Measurements from ENCODE around the gene OTULINL. TPM values are rescaled to one million over a fixed set of nuclear protein-coding genes. Genes with fewer than 3 reads are reported as not detected.

OTULINL gene
- total RNA-seq, 1 experiment from 2014 or later = 12.3 TPM

DNA sequence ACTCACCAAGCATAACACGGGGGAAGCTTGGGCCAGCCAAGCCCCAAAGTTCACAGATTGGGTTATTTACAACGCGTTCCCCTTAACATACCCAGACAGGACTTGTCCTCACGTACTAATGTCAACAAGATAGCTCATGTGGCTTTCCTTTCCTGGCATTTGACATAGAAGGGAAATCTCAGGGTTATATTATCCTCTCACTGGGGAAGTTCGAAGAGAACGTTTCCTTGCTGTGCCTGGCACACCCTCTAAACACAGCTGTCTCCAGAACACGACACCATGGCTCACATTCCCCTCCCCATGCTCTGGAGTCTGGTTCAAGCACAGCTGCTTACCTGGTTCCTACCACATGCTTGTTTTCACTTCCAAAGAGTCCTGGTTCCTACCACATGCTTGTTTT lies 46.8 kb upstream of the OTULINL start (continued):
- TF ChIP-seq, protein P1, sequence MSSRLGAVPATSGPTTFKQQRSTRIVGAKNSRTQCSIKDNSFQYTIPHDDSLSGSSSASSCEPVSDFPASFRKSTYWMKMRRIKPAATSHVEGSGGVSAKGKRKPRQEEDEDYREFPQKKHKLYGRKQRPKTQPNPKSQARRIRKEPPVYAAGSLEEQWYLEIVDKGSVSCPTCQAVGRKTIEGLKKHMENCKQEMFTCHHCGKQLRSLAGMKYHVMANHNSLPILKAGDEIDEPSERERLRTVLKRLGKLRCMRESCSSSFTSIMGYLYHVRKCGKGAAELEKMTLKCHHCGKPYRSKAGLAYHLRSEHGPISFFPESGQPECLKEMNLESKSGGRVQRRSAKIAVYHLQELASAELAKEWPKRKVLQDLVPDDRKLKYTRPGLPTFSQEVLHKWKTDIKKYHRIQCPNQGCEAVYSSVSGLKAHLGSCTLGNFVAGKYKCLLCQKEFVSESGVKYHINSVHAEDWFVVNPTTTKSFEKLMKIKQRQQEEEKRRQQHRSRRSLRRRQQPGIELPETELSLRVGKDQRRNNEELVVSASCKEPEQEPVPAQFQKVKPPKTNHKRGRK (CRISPR knock-in tag; IDR thresholded peaks at IDR 0.05; ENCODE audit: borderline replicate concordance) = no peak
- TF ChIP-seq, protein P2, sequence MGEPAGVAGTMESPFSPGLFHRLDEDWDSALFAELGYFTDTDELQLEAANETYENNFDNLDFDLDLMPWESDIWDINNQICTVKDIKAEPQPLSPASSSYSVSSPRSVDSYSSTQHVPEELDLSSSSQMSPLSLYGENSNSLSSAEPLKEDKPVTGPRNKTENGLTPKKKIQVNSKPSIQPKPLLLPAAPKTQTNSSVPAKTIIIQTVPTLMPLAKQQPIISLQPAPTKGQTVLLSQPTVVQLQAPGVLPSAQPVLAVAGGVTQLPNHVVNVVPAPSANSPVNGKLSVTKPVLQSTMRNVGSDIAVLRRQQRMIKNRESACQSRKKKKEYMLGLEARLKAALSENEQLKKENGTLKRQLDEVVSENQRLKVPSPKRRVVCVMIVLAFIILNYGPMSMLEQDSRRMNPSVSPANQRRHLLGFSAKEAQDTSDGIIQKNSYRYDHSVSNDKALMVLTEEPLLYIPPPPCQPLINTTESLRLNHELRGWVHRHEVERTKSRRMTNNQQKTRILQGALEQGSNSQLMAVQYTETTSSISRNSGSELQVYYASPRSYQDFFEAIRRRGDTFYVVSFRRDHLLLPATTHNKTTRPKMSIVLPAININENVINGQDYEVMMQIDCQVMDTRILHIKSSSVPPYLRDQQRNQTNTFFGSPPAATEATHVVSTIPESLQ (CRISPR knock-in tag; IDR thresholded peaks at IDR 0.05) = no peak
- no peak for TF ChIP-seq ELF4 (CRISPR knock-in tag; IDR thresholded peaks at IDR 0.05; ENCODE audit: low read depth)
- TF ChIP-seq GABPB1 (CRISPR knock-in tag; IDR thresholded peaks at IDR 0.05) = no peak
- no peak for TF ChIP-seq ZNF219 (CRISPR knock-in tag; IDR thresholded peaks at IDR 0.05; ENCODE audit: borderline replicate concordance)
- no peak for TF ChIP-seq ZBTB21 (CRISPR knock-in tag; IDR thresholded peaks at IDR 0.05; ENCODE audit: borderline replicate concordance)
- no peak for TF ChIP-seq FOXK1 (CRISPR knock-in tag; IDR thresholded peaks at IDR 0.05)
- no peak for TF ChIP-seq GTF2I (CRISPR knock-in tag; conservative IDR thresholded peaks at IDR 0.05)
- no peak for TF ChIP-seq ZNF138 (CRISPR knock-in tag; conservative IDR thresholded peaks at IDR 0.05)
- no peak for TF ChIP-seq ZNF396 (CRISPR knock-in tag; IDR thresholded peaks at IDR 0.05; ENCODE audit: borderline replicate concordance)

DNA sequence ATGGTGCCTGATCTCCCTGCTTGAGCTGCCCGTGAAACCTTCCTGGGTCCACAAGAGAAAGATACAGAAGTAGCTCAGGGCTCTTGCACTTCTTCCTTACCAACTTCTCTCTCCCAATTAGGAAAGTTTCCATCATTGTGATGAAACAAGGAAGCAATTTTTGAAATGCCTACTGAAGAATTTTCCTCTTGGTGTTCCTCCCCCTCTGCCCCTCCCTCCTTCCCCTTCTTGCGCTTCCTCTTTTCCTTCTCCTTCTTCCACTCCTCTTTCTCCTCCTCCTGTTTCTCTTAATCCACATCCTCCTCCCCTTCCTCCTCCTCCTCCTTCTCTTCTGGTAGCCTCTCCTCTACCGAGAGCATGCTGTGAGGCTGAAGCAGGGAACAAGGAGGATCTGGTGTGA lies 36.3 kb upstream of the OTULINL start:
- H3K27me3 Mint-ChIP-seq (ENCODE audit: low read depth) = no peaks in the 10 kb centered on the region
- peaks cover 21% of the 10 kb centered on the region for H3K9me3 Mint-ChIP-seq
- CTCF ChIA-PET = interaction anchor here (1.3 kb wide), 1 partner anchor 40 kb away, joined by 3 read pairs; no protein-coding TSS in a partner anchor
- no peak overlapping the region for H3K27ac Mint-ChIP-seq
- no peaks in the 10 kb centered on the region for H3K36me3 Mint-ChIP-seq
- no peaks in the 10 kb centered on the region for H3K4me1 Mint-ChIP-seq
- POLR2A ChIA-PET = no interaction called here
- DNase-seq (ENCODE audit: low spot score) (no peak), ATAC-seq (no peak)
- H3K4me3 Mint-ChIP-seq = no peak overlapping the region
- TF ChIP-seq, protein P3, sequence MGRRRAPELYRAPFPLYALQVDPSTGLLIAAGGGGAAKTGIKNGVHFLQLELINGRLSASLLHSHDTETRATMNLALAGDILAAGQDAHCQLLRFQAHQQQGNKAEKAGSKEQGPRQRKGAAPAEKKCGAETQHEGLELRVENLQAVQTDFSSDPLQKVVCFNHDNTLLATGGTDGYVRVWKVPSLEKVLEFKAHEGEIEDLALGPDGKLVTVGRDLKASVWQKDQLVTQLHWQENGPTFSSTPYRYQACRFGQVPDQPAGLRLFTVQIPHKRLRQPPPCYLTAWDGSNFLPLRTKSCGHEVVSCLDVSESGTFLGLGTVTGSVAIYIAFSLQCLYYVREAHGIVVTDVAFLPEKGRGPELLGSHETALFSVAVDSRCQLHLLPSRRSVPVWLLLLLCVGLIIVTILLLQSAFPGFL (CRISPR knock-in tag; IDR thresholded peaks at IDR 0.05; ENCODE audit: borderline replicate concordance) = no peak
- TF ChIP-seq, protein P2 (CRISPR knock-in tag; IDR thresholded peaks at IDR 0.05) = no peak
- TF ChIP-seq, protein P4, sequence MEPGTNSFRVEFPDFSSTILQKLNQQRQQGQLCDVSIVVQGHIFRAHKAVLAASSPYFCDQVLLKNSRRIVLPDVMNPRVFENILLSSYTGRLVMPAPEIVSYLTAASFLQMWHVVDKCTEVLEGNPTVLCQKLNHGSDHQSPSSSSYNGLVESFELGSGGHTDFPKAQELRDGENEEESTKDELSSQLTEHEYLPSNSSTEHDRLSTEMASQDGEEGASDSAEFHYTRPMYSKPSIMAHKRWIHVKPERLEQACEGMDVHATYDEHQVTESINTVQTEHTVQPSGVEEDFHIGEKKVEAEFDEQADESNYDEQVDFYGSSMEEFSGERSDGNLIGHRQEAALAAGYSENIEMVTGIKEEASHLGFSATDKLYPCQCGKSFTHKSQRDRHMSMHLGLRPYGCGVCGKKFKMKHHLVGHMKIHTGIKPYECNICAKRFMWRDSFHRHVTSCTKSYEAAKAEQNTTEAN (CRISPR knock-in tag; IDR thresholded peaks at IDR 0.05) = no peak
- TF ChIP-seq, protein P5, sequence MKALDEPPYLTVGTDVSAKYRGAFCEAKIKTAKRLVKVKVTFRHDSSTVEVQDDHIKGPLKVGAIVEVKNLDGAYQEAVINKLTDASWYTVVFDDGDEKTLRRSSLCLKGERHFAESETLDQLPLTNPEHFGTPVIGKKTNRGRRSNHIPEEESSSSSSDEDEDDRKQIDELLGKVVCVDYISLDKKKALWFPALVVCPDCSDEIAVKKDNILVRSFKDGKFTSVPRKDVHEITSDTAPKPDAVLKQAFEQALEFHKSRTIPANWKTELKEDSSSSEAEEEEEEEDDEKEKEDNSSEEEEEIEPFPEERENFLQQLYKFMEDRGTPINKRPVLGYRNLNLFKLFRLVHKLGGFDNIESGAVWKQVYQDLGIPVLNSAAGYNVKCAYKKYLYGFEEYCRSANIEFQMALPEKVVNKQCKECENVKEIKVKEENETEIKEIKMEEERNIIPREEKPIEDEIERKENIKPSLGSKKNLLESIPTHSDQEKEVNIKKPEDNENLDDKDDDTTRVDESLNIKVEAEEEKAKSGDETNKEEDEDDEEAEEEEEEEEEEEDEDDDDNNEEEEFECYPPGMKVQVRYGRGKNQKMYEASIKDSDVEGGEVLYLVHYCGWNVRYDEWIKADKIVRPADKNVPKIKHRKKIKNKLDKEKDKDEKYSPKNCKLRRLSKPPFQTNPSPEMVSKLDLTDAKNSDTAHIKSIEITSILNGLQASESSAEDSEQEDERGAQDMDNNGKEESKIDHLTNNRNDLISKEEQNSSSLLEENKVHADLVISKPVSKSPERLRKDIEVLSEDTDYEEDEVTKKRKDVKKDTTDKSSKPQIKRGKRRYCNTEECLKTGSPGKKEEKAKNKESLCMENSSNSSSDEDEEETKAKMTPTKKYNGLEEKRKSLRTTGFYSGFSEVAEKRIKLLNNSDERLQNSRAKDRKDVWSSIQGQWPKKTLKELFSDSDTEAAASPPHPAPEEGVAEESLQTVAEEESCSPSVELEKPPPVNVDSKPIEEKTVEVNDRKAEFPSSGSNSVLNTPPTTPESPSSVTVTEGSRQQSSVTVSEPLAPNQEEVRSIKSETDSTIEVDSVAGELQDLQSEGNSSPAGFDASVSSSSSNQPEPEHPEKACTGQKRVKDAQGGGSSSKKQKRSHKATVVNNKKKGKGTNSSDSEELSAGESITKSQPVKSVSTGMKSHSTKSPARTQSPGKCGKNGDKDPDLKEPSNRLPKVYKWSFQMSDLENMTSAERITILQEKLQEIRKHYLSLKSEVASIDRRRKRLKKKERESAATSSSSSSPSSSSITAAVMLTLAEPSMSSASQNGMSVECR (CRISPR knock-in tag; IDR thresholded peaks at IDR 0.05; ENCODE audit: borderline replicate concordance) = no peak
- TF ChIP-seq NFATC4 (CRISPR knock-in tag; IDR thresholded peaks at IDR 0.05) (no peak), ZNF671 (CRISPR knock-in tag; IDR thresholded peaks at IDR 0.05) (no peak), CREM (CRISPR knock-in tag; IDR thresholded peaks at IDR 0.05) (no peak), MXD4 (CRISPR knock-in tag; IDR thresholded peaks at IDR 0.05; ENCODE audit: borderline replicate concordance) (no peak)
- TF ChIP-seq, protein P6, sequence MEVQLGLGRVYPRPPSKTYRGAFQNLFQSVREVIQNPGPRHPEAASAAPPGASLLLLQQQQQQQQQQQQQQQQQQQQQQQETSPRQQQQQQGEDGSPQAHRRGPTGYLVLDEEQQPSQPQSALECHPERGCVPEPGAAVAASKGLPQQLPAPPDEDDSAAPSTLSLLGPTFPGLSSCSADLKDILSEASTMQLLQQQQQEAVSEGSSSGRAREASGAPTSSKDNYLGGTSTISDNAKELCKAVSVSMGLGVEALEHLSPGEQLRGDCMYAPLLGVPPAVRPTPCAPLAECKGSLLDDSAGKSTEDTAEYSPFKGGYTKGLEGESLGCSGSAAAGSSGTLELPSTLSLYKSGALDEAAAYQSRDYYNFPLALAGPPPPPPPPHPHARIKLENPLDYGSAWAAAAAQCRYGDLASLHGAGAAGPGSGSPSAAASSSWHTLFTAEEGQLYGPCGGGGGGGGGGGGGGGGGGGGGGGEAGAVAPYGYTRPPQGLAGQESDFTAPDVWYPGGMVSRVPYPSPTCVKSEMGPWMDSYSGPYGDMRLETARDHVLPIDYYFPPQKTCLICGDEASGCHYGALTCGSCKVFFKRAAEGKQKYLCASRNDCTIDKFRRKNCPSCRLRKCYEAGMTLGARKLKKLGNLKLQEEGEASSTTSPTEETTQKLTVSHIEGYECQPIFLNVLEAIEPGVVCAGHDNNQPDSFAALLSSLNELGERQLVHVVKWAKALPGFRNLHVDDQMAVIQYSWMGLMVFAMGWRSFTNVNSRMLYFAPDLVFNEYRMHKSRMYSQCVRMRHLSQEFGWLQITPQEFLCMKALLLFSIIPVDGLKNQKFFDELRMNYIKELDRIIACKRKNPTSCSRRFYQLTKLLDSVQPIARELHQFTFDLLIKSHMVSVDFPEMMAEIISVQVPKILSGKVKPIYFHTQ (CRISPR knock-in tag; IDR thresholded peaks at IDR 0.05) = no peak
- TF ChIP-seq, protein P1 (CRISPR knock-in tag; IDR thresholded peaks at IDR 0.05; ENCODE audit: borderline replicate concordance) = no peak

Measured in WTC11 (cell line).